Inferior parietal cortex (tissue), 1 donor: ENCODE measurements around the gene EHD3.

Experiments used
- DNase-seq: peaks from one replicate; pipeline ENCODE4 v3.0.0-alpha.2; 2016; ENCODE audit errors: extremely low spot score

The EHD3 gene

DNA sequence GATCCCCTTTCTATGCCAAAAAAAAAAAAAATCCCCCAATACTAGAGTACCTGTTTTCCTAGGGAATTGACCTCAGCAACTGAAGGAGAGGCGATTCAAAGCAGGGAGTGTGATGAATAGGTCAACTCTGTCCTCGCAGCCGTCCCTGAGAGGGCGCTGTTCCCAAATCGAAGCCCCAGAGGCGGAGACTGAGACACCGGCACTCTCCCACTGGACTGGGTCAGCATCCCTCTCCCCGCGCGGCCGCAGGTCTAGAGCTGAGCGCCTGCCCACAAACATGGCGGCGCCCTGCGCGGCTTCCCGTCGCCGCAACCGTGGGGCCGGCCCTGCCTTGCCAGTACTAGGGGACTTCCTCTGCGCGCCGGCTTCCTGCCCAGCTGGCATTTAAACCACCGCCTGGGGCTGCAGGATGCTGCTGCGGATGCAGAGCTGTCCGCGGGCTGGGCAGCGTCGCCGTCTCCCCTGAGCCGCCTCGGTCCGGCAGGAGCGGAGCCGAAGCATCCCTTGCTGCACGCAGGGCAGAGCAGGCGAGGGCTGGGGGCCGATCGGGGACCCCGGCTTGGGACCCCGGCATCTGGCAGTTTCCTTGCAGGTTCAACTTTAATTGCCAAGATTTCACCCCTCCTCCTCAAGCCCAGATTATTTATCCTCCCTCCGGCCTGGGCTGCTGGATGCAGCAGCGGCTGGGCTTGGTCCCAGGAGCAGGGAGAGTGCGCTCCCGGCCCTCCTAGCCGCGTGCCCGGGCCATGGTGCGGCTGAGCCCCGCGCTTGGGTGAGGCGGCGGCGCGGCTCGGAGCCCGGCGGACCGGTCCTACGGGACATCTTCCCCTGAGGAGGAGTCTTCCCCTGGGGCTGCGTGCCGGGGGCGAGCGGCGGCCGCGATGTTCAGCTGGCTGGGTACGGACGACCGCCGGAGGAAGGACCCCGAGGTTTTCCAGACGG, at the start of gene EHD3:
Gene EHD3, plus strand, starts transcription at position 412 of the 942 bp plus-strand sequence. Its CDS starts 470 bp downstream, at position 882.
- DNase-seq, result peak; percentile 88

- no peak for DNase-seq
Observed at GRCh38 chr2:31187166-31187565, 46.8 kb upstream of the EHD3 start.

- DNase-seq, result no peak
Observed at GRCh38 chr2:31188131-31188530, 45.8 kb upstream of the EHD3 start.

- no peak for DNase-seq
Observed at GRCh38 chr2:31189141-31189540, 44.8 kb upstream of the EHD3 start.

DNA sequence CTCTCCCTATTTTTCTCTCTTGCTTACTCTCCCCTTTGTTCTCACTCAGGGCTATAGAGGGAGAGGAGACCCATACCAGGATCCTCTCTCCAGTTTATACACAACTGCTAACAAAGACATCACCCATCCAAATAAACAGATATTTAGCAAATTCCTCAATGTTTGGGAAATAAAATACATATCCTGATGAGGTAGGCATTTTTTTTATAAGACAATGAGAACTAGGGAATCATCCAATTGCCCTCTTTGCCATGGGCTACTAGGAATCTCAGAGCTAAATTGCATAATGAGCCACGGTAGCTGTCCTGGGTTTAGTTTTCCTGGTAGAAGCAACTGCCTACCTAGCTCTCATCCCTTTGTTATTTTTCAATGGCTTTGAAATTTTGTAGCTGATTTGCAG, 43.8 kb upstream of the EHD3 start:
- no peak for DNase-seq

DNA sequence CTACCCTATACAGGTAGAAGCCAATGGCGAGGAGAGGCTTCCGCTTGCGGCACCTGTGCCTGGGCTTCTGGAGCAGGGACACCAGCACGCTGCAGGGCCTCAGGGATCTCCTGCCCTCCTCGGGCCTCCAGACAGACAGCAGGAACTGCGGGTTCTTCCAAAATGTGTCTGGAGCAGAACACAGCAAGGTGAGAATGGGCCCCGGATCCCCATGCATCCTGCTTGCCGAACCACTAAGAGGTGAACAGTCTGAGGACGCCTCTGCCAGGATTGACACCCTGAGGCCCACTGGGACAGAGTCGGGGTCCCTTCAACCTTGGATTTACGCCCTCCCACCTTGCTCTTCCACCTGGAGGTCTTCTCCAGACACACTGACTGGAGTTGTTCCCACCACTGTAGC, 42.0 kb upstream of the EHD3 start:
- DNase-seq, result no peak

- no peak for DNase-seq
Observed at GRCh38 chr2:31192396-31192795, 41.6 kb upstream of the EHD3 start.

DNA sequence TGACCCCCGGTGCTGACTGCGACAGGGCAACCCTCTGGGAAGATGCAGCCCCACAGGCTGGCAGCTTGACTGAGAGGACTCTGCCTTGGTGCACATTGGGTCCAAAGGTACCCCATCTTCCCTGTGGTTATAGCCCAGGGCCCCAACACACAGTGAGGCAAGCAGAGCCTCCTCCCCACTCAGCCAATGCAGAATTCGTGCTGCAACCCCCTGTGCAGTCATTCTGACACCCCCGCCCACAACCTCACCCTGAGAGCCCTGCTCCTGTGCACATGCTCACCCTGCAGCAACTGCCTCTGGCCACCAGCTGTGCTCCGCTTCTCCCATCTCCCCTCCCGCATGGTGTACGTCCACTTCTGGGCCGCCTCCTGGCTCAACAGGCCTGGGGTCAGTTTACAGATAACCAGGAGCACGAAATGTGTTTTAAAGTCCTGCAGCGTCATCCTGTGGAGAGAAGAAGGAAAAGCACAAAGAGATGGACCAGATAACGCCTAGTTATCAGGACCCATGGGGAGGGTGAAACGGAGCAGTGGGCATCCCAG, 41.0 kb upstream of the EHD3 start:
- DNase-seq, result no peak

DNA sequence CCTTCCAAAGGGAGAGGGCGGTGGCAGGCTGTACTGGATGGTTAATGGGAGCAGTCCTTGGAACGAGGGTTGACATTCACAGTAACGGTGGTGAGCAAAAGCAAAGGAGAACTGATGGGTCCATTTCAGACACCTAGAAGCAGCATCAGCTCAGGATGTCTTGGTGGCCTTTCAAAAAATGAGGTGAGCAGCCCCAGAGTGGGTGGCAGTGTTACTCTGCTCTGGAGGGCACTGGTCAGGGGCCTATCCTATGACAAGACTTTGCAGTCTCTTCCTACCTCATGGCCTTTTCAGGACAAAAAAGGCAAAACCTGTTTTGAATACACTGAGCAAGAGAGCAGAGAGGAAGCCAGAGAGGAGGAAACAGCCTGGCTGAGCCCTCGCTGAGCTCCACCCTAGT, 40.1 kb upstream of the EHD3 start:
- no peak for DNase-seq

DNA sequence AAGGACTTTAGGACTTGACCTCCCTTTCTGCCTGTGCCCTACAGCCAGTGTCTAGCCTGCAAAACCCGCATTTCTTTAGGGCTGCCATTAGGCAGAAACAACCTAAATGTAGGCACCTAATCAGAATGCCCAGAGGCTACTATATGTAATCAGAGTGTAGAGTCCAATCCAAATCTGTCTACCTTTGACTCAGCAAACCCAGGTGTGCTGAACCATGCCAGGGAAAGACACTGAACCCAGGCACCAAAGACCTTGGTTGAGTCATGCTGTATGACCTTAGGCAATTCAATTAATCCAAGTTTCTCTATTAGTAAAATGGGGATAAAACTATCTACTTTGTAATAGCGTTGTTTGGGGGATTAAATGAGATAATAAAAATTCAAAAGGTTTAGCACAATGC, 37.3 kb upstream of the EHD3 start:
- DNase-seq, result no peak

GRCh38 chr2:31197166-31197565, 36.8 kb upstream of the EHD3 start:
- no peak for DNase-seq

DNA sequence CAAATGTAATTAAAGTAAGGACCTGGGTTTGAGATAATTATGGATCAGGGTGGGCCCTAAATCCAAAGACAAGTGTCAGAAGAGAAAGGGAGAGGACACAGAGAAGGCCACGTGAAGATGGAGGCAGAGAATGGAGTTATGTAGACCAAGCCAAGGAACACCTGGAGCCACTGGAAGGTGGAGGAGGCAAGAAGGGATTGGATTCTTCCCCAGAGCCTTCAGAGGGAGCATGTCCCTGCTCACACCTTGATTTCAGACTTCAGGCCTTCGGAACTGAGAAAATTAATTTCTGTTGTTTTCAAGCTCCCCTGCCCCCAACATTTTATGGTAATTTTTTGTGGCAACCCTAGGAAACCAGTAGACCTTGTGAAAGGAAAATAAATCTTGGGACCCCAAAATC, 36.3 kb upstream of the EHD3 start:
- no peak for DNase-seq

DNA sequence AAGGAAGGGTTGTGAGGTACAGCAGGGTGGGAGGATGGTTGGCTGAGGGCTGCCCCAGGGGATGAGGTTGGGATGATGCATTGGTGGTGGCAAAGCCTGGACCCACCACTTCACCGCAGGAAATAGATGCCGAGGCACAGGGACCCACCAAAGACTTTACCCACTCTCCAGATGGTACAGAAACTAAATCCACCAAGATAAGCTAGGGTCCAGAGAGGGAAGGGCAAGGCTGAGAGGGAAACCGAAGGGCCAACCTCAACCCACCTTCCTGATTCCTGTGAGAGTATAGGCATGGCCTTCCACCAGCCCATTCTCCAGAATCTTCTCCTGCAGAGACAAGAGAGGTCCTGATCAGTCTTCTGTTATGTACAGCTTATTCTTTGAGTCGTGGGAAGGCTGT, 34.7 kb upstream of the EHD3 start:
- no peak for DNase-seq

GRCh38 chr2:31200972-31201371, 33.0 kb upstream of the EHD3 start:
- no peak for DNase-seq

DNA sequence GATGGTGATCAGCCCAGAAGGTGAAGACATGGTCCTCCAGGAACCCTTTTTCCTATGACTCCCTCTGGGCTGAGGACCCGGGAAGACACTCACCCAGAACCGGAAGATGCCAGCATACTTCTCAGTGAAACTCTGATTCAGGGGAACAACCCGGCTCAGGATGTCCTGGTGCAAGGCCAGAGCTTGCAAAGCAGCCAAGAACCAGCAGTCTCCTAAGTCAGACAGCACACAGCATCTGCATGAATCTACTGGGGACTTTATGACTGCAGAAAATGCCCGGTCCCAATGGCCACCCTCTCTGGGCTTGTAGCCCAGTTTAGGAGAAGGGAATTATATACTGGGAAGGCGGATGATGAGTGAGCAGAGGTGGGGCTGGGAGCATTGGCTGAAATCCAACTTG, 31.9 kb upstream of the EHD3 start:
- no peak for DNase-seq

- no peak for DNase-seq
Observed at GRCh38 chr2:31202833-31203232, 31.1 kb upstream of the EHD3 start.

DNA sequence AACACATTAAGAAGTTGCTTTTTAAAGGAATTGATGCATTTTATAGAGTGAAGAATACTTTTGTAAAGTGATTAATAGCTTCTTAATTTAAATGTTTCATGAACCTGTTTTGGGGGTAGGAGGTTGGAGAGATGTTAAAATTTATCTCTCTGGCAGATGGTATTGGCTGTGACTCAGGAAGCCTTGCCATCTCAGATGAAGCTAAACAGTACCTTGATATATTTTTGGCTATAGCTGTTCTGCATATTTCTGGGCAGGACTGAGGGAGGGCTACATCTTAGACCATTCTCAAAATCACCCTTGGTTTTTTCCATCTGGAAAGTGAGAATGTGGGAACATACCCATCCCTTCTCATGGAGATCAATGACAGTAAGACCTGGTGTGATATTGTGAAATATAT, 30.0 kb upstream of the EHD3 start:
- no peak for DNase-seq

DNA sequence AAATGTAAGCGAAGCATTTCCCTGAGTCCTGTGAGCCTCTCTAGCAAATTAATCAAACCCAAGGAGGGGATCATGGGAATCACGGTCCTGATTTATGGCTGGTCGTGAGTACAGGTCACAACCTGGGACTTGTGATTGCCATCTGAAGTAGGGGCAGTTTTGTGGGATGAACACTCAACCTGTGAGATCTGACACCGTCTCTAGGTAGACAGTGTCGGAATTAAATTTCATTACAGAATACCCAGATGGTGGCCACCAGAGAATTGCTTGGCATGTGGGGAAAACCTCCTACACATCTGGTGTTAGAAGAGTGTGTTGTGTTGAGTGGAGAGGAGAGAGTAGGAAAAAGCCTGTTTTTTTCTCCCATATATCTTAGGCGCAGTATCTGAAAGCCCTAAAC, 29.2 kb upstream of the EHD3 start:
- DNase-seq, result peak; percentile 47

DNA sequence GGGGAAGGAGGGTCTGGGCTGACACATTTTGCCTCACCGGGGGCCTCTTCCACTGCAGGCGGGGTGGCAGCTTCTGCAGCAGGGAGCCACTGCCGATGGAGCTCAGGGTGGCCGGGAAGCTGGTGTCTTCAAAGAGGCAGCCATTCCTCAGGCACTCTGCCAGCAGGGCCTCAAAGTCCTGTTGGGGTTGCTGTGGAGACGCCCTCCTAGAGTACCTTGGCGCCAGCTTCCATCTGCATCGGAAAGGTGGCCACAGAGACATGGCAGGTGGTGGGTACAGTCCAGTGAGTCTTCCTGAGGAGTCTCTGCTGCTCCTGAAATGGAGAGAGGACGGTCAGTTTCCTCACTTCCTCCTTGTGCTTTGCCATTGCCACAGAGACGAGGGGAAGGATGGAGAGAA, 28.8 kb upstream of the EHD3 start:
- no peak for DNase-seq

DNA sequence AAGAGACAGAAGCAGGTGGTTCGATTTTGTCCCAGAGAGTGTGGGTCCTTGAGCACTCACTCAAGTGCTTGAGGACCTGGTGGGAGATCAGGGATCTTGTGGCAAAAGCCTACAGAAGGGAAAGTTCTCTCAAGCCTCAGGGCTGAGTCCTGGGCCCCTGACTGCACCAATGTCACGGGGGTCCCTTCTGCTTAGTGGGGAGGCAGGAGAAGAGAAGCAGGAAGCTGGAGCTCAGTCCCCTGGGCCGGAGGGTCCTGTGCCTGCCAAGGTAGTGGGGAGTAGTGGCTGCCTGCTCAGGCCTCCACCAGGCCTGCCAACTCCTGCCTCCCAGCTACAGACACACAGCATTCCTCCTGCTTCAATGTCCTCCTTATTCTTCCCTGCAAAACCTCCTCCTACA, 28.3 kb upstream of the EHD3 start:
- DNase-seq, result no peak

GRCh38 chr2:31207790-31208189, 26.2 kb upstream of the EHD3 start:
- no peak for DNase-seq

DNA sequence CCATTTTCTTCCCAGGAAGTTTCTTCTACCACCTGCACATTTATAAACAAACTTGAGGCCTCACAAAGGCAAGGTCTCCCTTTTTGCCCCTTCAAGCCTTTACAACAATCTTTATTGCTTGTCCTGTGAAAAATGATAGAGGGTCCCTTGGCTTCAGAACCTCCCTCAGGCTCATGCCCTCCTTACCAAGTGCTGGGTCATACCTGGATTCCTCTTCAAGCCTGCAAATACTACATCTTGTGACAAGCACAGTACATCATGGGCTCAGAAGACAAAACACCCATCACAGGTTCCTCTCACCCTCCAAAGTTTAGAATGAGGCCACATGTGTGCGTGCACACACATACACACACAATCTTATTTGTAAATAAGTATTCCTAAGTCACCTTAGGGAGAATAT, 25.7 kb upstream of the EHD3 start:
- no peak for DNase-seq
